Kidney capillary endothelial cell (primary cell): ENCODE results near the gene MIPOL1.

Experiments
- DNase-seq: peaks from one replicate; pipeline ENCODE4 v3.0.0-alpha.2; 2018; ENCODE audit warnings: low spot score

Gene MIPOL1

DNA sequence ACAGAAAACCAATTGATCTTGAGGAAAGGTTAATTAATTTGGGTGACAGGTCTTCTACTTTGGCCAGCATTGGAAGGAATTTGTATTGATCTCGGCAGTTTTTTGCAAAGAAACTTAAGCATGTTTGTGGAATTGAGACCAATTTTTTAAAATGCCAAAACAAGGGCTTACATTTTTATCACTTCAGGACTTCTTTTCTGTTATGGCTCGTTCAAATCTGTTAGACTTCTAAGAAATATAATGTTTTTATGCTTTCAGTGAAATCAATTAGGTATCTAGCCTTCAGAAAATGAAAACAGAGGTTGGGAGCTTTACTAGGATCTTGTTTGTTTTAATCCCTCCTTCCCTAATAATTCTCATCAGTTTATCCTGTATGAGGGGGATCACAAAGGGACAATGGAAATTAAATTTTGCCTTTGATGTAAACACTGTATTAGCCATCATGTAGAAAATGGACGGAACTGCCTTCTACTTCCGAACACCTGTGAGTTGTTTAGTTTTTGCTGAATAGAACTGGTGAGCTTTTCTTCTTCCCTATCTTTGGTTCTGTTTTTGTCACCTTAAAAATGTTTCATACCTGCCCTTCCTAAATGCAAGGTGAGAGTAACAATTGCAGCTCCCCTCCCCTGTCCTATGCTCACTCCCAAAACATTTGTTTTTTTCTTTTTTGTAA is 389.5 kb downstream of the MIPOL1 start:
- DNase-seq, result no peak

DNA sequence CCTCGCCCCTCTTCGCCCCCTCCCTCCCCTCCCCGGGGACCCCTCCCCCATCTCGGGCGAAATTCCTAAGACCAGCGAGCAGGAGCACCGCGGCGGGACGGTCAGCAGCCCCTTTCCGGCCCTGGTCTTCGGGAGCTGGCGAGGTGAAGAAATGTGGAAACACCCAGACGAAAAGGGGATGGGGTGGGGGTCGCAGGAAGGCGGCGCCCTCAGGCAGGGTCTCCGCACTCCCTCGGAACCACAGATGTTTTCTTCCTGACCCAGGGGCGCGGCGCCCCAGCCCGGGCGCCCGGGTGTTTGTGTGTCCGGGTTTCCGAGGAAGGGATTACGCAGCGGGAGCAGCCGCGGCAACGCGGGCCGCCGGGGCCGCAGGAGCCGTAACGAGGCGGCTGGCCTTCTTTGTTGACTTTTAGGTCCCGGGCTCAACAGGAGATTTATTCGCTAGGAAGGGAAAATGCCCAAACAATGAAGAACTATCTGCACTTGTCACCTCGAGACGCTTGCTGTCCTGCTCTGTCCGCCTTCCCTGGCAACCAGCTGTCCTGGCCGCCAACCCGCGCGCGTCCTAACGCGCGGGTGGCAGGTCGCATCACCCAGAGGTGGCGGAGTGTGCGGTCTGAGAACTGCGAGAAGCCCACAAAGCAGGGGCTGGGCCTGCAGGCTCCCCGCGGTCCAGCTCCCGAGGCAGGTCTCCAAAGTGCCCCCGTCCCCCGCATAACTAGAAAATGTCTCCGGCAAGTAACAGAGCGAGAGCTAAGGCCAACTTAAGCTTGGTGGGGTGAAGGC is 390.3 kb downstream of the MIPOL1 start:
- DNase-seq, result no peak

DNA sequence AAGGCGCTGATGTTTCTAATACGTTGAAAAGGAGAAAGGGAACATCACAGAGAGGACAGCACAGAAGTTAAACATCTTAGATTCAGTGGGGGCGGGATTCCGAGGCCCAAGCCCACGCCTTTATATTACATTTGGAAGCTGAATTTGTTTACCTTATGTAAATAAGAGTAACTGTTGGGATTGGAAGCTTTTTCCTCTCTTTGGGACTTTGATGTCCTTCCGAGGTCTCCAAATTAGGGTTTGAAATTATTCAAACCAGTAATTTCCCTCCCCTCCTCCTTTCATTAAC is 390.9 kb downstream of the MIPOL1 start:
- no peak for DNase-seq

DNA sequence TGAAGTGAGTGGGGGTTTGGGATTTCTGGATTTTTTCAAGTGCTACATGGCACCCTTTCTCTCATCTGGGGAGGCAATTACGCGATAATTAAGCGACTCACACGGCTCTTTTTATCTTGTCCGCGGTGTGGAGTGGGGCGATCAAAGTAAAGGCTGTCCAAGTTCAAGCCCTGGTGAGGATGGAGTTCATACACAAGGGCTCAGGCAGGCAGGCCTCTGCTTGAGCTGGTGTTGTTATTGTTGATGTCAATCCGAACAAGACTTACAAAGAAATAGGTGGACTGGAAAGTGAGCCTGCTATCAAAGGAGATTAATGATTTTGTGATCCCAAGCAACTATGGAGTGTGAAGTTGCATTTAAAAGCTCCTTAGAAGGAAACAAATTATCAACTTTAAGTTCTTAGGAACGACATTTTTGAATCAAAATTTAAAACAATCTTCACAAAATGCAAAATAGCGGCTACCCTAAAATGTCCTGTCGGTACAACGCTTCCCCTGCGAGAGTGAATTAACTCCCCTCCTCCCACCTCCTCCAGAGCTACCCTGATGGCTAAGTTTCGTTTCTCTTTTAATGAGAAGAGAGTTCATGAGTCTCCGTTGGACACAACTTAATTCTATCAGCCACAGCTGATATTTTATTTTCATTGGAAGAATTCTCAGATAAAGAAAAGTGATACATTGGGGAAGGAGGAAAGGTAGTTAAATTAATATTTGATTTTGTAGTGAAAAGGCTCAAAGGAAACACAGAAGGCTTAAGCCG is 391.4 kb downstream of the MIPOL1 start:
- DNase-seq, result no peak

DNA sequence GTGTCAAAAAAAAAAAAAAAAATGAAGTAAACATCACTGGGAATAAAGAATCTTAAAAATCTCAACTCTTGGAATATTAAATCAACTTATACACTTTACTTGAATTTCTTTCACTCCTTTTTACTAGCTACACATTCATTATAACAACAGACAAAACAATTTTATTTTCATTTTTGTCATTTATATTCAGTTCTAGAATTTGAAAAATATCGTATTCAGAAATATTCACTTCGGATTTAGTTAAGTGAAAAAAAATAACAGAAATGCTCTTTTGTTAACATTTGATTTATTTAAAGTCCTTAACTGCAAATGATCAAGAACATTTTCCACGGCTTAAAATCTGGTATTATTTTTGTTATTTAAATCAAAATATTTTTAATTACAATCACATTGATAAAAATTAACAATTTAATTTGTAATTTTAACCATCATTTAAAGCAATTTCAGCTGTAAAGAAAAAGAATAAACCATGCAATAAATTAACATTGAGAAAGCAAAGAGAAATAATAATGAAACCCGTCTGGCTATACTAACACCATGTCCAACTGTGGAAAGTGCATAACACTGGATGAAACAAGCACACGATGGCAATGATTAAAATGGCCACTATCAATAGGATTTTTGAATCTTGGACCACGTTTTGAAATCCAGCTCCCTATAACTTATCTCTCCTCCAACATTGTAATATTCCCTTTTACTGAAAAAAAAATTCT is 392.1 kb downstream of the MIPOL1 start:
- no peak for DNase-seq

DNA sequence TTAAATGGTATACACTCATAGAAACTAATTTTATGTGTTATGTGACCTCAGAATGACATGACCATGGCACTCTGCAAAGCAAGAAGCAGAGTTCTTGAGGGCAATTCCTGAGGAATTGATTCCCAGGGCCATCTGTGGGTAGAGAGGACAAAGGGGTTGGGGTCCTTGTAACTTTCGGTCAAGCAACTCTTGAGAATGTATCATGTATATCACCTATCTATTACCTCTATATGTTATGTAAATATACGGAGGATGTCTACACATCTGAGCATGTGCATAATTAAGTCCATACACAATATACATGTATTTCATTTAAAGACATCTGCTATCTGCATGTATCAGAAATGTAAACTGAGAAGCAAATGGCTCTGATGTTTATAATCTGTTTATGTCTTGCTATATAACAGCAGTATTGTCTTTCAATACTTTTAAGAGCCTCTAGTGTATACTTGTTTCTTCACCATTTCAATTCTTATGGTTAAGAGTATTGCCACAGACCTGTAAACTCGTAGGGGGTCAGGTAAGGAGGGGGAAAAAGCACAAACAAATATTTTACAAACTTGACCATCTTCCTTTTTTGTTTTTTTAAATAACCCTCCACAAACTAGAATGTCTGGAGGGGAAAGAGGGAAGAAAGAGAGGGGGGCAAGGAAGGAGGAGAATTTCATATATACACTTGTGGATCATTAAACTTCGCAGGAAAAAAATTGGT is 392.8 kb downstream of the MIPOL1 start:
- DNase-seq, result no peak

DNA sequence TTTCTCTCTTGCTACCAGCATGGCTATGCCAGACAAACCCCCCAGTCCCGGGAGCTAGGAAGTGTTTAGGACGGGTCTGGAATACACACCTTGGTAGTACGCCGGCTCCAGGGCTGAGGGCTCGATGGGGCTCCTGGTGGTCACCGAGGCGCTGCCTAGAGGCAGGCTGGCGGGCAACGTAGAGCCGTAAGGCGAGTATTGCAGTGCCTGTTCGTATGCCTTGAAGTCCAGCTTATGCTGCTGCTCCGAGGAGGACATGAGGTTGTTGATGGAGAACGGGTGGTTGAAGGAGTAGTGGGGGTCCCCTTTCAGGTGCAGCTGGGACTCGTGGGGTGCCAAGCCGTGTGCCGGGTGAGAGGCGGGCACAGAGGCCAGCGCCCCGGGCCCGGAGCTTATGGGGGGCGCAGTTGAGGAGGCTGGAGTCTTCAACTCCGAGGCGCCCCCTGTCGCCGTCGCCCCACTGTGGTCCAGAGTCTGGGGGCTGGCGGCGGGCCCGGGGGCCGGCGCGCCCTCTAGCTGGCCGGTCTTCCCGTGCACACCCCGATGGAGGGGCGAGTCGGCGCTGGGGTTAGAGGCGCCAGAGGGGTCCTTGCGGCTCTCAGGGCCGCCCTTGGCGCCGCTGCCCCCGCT is 393.7 kb downstream of the MIPOL1 start:
- DNase-seq, result no peak

DNA sequence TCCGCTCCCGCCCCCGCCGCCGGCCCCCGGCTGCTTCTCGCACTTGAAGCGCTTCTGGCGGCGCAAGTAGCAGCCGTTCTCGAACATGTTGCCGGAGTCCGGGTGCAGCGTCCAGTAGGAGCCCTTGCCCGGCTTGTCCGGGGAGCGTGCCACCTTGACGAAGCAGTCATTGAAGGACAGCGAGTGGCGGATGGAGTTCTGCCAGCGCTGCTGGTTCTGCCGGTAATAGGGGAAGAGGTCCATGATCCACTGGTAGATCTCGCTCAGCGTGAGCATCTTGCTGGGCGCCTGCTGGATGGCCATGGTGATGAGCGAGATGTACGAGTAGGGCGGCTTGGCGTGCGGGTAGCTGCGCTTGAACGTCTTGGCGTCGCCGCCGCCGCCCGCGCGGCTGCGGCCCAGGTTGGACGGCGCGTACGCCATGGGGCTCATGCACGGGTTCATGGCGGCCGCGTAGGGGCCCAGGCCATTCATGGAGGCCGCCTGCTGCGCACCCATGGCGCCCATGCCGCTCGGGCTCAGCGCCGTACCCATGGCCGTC is 394.3 kb downstream of the MIPOL1 start:
- no peak for DNase-seq

DNA sequence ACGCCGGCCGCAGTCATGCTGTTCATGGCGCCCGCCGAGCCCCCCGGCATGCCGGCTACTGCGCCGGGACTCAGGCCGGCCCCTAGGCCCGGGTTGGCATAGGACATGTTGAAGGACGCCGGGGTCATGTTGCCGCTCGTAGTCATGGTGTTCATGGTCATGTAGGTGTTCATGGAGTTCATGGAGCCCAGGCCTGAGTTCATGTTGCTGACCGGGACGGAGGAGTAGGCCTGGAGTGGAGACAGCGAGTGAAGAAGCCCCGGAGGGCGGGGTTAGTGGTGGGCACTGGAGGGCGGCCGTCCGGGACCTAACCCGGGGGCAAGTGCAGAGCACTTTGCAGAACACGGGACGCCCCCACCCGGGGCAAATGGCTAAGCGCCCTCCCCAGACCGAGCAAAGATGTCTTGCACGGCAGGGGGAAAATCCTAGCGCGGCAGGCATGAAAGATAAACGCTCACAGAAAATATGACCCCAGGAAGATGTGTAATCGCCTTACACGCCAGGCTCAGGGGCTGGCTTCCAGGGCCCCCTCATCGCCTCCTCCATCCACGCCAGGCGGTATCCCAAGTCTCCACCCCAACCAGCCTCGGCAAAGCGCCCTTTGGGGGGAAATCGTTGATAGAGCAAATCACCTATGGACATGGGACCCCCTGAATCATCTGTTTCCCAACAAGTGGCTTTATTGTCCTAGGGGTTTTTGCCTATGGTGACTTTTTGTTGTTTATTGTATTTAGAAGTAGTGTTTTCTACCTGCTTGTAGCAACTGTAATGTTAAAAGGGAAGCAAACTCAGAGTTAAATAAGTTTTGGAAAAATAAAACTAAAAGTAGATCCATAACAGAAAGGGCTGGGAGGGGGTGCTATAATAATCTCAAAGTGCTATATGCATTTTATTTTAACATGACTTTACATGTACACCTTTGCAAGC is 395.0 kb downstream of the MIPOL1 start:
- DNase-seq, result no peak

DNA sequence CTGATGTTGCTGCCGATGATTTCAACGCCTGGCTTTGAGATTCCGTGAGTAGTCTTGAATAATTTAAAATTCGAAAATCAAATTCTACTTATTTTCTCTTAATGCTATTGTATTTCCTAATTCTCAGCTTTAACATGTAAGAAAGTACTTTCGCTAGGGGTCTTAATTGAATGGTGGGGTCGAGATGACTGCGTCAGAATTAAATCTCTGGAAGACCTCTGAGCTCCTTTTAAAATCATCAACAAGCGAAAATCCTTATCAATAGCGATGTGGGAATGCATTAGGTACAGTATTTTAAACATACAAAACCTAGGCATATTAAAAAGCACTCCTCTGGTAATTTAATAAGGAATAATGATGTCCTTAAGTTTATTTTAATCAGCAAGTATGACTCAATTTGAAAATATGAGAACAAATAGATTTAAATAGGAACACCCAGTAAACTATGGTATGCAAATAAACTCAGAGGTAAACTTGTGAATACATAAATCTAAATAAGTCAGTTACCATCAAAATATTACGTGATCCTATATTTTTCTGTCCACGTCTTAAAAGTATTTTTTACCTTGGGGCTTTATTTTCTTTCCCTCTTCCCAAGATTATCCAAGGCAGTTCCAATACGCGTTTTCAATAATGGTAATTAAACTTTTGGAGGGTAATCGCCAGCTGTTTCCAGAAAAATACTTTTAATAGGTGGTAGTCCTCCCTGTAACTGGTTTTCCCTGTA is 395.9 kb downstream of the MIPOL1 start:
- DNase-seq, result no peak

DNA sequence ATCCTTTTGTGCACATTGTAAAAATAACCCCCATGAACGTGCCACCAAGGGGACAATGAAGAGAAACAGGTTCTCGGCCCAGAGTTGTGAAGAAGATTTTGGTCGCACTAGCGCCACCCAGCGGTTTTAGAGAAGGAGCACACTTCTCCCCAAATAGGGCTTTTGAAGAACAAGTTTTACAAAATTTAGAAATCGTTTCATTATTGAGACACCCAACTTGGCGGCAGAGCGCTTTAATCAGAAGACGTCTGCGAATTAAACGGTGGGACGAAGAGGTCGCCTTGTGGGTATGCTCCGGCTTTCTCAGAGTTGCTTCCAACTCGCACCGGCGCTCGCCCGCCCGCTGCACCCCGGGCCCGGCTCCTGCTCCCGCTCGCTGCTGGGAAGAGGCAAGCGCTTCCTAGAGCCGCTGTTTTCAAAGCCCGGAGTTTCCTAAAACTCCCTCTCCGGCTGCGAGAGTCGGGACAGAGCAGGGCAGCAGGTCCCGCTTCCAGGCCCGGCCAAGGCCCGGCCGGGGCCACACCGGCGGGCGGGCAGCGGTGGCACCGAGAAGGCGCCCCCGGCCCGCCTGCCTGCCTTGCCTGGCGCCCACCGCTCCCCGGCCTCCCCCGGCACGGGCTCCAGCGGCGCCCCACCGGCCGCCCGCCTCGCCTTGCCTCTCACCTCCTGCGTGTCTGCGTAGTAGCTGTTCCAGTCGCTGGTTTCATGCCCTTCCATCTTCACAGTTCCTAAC is 396.7 kb downstream of the MIPOL1 start:
- peak; percentile 72 for DNase-seq

DNA sequence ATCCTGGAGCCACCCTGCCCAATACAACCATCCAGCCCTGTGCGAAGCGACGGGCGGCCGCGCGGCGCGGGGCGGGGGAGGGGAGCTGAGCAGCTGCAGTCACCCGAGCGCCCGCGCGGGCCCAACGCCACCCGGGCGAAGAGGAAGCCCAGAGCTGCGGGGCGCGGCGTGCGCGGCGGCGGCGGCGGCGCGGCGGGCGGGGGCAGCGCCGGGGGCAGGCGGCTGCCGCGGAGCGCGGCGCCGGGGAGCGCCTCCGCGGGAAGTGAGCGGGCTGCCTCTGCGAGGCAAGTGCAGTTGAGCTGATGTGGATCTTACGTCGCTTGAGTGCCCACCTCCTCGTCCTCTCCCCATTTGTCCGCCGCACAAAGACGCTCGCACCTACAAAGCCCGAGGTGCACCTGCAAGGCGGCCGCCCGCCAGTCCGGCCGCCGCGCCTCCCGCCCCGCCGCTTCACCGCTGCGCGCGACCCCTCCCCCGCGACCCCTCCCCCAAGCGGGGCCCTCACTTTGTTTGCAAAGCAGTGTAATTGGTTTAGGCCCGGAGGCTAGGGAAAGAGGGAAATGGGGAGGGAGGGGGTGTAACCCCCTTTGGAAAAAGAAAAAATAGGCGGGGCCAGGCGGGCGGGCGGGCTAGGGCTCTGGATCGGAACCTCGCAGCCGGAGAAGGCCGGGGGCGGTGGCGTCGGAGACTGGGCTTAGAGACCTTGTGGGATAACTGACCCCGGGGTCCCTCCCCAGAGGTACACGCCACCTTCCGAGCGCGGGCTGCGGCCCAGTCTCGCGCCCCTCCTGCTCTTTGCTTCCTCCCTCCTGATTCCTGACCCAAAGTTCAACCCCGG is 397.5 kb downstream of the MIPOL1 start, which contains the start of the genes FOXA1 and TTC6:
FOXA1 (minus strand) TSS at position 279 of the 838 bp plus-strand sequence; CDS start at position 2, 277 bp downstream.
TTC6 (plus strand) TSS at position 659 of the 838 bp plus-strand sequence. CDS start 26,436 bp downstream, outside the sequence.
- no peak for DNase-seq

DNA sequence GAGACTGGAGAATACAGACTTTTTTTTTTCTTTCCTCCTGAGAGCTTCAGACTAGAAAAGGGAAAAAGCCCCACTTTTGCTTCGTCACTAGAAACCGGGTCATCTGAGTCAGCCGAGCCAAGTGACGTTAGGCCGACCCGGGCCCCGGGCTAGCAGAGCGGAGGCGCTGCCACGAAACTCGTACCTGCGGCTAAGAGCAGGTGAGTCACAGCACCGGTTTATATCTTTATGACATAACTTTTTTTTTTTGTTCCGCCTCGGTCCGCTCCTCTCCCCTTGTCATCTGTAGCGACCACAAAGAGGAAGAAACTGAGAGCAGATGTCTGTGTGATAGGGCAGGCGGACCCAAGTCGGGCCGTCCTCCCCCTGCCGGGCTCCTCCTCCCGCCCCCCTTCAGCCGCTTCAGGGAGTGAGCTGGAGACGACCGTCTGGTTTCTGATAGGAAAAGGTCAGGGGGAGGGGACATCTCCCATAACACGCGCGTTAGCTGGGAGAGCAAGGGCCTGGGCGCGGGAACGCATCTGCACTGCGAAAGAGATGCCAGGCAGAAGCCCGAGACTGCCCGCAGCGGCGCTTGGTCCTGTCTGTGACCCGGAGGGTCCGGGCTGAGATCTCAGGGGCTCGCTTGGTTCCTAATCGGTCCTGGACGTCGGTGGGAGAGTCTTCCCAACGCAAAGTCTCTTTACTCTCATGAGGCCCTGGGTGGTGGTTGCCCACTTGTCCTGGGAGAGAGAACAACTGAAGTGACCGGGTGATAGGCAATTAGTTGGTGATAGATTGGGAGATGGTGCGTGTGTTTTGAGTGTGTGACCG is 398.3 kb downstream of the MIPOL1 start:
- DNase-seq, result no peak

DNA sequence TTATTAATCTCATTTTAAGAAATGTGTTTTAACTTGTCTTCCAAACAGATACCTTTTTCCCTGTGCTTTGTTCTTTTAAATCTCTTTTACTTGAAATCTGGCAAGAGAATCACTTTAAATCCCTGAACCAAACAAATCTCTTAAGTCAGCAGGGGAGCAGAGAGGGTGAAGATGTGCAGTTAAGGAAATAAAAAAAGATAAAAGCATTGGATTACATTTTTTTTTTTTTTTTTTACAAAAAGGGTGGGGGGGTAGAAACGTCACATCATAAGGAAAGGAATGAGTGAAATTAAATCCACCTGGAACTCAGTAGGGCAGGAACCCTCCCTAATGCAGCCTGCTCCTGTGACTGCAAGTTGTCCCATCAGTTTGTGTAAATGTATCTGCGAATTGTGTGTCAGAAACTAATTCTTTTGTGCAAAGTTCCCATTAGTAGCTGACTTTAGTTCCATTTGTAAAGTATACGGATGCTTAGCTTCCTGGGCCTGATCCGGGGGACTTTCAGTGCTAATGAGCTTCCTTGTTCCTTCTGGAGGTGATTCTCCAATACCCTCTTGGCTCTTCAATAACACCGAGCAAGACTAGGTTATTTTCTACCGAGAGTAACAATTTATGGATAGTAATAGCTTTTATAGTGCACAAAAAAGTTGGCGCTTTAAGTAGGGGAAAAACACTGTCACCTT is 399.2 kb downstream of the MIPOL1 start:
- DNase-seq, result no peak

DNA sequence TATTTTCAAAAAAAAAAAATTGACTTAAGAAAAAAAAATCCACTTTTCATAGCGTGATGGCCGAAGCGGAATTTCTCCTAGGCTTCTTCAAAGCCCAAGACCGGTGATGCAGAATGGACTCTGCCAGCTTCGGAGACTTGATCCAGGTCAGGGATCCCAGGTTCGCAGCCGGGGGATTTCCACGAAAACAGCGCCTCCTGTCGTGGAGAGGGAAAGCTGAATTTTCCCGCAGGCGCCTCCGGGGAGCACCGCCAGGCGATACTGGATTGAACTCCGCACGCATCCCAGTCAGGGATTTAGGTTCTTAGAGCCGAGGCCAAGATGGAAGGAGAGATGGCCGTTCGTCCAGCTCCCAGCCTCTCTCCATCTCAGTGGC is 399.8 kb downstream of the MIPOL1 start:
- no peak for DNase-seq
